Sciatic nerve (tissue), 2 donors: ENCODE measurements around the gene FYCO1. TPM values are rescaled to one million over a fixed set of nuclear protein-coding genes. Genes with fewer than 3 reads are reported as not detected.
"Not testable (repeated sequence)": the region's sequence is repeated elsewhere in the genome, so short reads cannot be mapped to it uniquely, and the experiment has no call there.

Experiments used
- ATAC-seq: fragments of 200-7000 bp; cut with Tn5 transposase; one replicate; pipeline ENCODE4 v1.9.1; 2020; ENCODE audit warnings: mild to moderate bottlenecking, moderate library complexity
- DNase-seq: peaks from one replicate; pipeline ENCODE4 v3.0.0-alpha.2; 2020; ENCODE audit warnings: low spot score
- intact Hi-C: fragments of 100-400 bp; cut with DNase I; formaldehyde crosslinking; loops from one replicate; pipeline ENCODE4 v1.14.2; 2022
- total RNA-seq: library from RNA; stranded (reverse); fragmentation: NEBNext Ultra II Directional; extraction: Animal tissue kit (Norgen Biotek cat#: 25700); gene quantifications from one replicate; pipeline ENCODE4 v1.2.1, GENCODE V29; 2021
- donor health status: DM: no; HTN: no; CAD: no.
- donor health status: DM: no; HTN: no; CAD: no.

Gene FYCO1
- total RNA-seq: 60.6 TPM

- DNase-seq: peak; percentile 95
- intact Hi-C loops: no loop called here
- ATAC-seq: peak; percentile 98
Observed at GRCh38 chr3:45995236-45996192, at the start of gene FYCO1. FYCO1 (minus strand) TSS chr3:45995824; CDS start chr3:45984910, 10,914 bp downstream.

DNA sequence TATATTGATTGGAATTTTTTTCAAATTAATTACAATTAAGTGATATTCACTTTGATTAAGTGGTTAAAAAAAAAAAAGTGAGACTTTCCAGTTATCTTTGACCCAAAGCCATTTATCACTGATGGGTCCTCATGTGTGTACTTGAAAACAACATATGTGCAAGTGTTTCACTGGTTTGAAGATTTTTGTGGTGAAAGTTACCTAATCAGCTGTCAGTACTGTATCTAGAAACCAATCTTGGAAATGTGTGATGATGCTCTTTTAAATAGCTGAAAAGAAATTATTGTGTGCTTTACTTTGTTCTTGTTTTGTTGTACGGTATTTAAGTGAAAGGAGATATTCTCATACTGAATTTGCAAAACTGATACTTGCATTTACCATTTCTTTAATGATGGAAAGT lies 43.3 kb upstream of the FYCO1 start:
- DNase-seq (no peak), ATAC-seq (no peak)
- intact Hi-C loops: no loop called here

DNA sequence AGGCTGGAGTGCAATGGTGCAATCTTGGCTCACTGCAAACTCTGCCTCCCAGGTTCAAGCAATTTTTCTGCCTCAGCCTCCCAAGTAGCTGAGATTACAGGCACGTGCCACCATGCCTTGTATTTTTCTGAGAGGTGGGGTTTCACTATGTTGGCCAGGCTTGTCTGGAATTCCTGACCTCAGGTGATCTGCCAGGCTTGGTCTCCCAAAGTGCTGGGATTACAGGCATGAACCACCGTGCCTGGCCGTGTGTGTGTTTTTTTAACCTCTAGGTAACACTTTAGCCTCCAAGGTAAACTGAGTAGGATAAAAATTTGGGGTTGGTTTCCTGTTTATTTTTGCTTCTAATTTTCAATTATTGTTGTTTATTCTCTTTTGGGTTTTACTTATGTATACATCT lies 42.4 kb upstream of the FYCO1 start:
- ATAC-seq, intact Hi-C loops, DNase-seq: not testable (repeated sequence)

DNA sequence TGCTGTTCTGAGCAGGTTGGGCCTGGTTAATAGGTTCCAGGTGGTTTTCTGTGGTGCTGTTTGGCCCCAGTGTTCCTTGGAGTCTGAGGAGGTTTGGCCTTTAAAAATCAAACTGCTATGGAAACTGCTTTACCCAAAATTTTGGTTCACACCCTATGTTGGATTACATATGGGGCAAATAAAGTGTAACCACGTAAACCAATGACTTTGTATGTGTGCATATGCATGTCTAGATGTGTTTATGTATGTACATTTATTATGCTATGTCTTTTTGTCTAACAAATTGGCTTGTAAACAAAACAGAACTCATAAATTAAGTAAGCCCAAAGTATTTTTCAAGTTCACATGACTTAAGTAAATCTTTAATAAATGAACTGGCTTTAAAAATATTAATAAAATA lies 40.6 kb upstream of the FYCO1 start:
- intact Hi-C loops: no loop called here
- ATAC-seq: no peak
- no peak for DNase-seq

DNA sequence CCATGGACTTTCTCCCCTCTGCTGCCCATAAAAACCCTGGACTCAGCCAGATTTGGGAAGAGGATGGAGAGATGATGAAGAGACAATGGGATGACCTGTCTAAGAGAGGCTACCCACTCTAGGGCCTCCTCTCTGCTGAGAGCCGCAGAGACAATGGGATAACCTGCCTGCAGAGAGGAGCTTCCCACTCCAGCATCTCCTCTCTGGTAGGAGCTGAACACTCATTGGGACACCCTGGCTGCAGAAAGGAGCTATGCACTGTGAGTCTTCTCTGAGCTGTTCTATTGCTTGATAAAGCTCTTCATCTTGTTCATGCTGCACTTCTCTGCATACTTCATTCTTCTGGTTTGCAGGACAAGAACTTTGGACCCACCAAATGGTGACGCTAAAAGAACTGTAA lies 36.1 kb upstream of the FYCO1 start:
- intact Hi-C loops: no loop called here
- DNase-seq: no peak
- no peak for ATAC-seq

- intact Hi-C loops: no loop called here
- no peak for ATAC-seq
- DNase-seq: no peak
Observed at GRCh38 chr3:46031269-46031668, 35.6 kb upstream of the FYCO1 start.

DNA sequence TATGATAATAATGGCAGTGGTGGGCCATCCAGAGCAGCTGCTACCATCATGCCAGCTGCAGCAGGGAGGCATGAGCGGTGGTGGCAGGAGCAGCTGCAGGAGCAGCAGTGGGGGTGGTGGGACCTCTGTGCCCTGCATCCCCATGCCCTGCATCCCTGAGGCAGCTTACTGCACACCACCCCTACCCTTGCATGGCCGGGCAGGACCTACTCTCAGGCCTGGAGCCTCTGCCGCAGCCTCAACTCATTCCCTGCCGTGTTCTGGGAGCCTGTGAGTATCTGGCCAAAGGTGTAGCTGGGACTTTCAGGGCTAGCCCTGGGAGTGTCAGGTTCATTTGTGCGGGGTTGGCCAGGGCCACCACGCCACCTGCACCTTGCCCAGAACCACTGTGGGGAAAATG lies 35.0 kb upstream of the FYCO1 start:
- no peak for ATAC-seq
- intact Hi-C loops: no loop called here
- DNase-seq: no peak

DNA sequence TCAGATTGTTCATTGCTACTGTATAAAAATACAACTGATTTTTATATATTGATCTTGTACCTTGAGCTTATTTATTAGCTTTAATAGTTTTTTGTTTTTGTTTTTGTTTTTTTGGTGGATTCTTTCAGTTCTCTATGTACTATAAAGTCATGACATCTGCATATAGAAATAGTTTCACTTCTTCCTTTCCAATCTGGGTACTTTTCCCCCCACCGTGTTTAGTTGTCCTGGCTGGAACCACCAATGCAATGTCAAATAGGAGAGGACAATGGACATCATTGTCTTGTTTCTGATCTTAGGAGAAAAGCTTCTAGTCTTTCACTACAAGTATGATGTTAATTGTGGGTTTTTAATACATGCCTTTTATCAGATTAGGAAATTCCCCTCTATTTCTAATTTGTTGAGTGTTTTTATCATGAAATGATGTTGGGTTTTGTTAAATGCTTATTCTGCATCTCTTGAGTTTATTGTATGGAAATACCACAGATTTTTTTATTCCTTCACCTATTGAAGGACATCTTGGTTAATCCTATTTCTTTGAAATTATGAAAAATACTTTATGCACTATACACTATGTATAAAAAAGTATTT lies 34.4 kb upstream of the FYCO1 start:
- intact Hi-C loops: no loop called here
- DNase-seq (no peak), ATAC-seq (no peak)

GRCh38 chr3:46027736-46028397 lies 32.2 kb upstream of the FYCO1 start:
- DNase-seq (no peak), ATAC-seq (no peak)
- intact Hi-C loops: no loop called here

DNA sequence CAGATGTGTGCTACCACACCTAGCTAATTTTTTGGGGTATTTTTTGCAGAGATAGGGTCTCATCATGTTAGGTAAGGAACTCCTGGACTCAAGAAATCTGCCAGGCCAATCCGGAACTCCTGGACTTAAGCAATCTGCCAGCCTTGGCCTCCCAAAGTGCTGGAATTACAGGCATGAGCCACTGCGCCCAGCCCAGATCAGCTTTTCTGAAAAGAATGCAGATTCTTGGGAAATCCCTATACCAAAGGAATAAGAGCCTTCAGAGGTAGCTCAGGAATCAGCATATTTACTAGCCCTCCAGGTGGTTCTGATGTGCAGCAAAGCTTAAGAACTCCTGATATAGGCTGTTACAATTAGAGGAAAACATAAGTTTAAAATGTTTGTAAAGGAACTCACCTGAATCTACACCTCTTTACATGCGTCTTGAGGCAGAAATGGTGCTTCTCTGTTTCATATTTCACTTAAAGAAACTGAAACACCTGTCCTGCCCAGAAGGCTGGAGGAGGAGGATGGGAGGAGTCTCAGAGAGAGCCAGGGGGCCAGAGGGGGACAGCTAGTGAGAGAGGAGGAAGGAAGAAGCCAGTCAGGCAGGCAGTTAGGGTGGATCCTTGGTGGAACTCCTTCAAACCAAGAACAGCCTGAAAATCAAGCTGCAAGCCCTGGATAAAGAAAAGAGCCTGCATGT lies 31.5 kb upstream of the FYCO1 start, which contains the start of gene XCR1:
TSS of gene XCR1 (minus strand) at position 463 of the 685 bp plus-strand sequence. CDS start 5,536 bp downstream, outside the sequence.
- intact Hi-C loops: no loop called here
- ATAC-seq: no peak
- DNase-seq: no peak

DNA sequence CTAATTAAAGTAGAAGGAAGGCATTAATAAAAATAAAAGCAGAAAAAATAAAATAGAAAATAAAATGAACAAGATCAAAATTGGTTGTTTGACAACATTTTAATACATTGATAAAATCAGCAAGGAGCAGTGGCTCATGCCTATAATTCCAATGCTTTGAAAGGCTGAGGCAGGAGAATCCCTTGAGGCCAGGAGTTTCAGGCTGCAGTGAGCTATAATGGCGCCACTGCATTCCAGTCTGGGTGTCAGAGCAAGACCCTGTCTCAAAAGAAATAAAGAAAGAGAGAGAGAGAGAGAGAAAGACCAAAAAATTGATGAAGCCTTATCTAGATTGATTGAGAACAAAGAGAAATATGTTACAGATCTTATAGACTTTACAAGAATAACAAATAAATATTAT lies 29.5 kb upstream of the FYCO1 start:
- ATAC-seq (no peak), DNase-seq (no peak)
- intact Hi-C loops: no loop called here

GRCh38 chr3:46024131-46024530 lies 28.5 kb upstream of the FYCO1 start:
- intact Hi-C loops: no loop called here
- DNase-seq: no peak
- no peak for ATAC-seq

GRCh38 chr3:46022909-46023785 lies 27.5 kb upstream of the FYCO1 start:
- DNase-seq (no peak), ATAC-seq (no peak)
- intact Hi-C loops: no loop called here

DNA sequence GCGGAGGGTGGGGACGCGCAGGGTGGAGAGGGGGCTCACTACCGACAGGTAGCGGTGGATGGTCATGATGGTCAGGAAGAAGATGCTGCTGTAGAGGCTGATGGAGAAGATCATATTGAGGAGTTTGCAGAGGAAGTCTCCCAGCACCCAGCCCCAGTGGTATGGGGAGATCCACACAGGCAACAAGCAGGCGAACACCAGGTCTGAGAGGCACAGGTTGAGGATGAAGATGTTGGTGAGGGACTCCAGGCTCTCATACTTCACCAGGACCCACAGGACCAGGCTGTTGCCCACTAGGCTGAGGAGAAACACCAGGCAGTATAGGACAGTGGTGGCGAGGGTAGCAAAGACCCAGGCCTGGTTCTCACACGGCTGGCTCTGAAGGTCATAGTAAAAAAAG lies 25.9 kb upstream of the FYCO1 start:
- ATAC-seq (no peak), DNase-seq (no peak)
- intact Hi-C loops: no loop called here

GRCh38 chr3:46020766-46021510 lies 25.3 kb upstream of the FYCO1 start:
- DNase-seq (no peak), ATAC-seq (no peak)
- intact Hi-C loops: no loop called here

- intact Hi-C loops: no loop called here
- no peak for DNase-seq
- ATAC-seq: no peak
Observed at GRCh38 chr3:46019707-46020106, 24.1 kb upstream of the FYCO1 start.

- intact Hi-C loops: no loop called here
- ATAC-seq: peak; percentile 65
- DNase-seq: no peak
Observed at GRCh38 chr3:46017720-46018119, 22.1 kb upstream of the FYCO1 start.
